Measurements from ENCODE around the gene FLACC1.
"Not testable (repeated sequence)": the region's sequence is repeated elsewhere in the genome, so short reads cannot be mapped to it uniquely, and the experiment has no call there.

Gene FLACC1

DNA sequence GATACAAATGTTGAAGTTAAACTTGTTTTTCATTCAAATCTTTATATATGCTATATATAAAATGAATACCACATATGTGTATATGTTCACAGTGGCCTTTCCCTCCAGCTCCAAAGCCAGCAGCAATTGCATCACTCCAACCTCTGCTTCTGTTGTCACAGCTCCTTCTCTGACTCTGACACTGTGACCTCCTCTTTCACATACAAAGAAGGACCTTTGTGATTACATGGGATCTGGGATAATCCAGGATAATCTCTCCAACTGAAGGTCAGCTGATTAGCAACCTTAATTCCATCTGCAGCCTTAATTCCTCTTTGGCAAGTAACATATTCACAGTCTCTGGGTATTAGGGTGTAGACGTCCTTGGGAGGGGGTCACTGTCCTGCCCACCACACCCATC lies 8.4 kb downstream of the FLACC1 start:
- DNase-seq (ENCODE audit: low read depth in 2 of 2): no peak

DNA sequence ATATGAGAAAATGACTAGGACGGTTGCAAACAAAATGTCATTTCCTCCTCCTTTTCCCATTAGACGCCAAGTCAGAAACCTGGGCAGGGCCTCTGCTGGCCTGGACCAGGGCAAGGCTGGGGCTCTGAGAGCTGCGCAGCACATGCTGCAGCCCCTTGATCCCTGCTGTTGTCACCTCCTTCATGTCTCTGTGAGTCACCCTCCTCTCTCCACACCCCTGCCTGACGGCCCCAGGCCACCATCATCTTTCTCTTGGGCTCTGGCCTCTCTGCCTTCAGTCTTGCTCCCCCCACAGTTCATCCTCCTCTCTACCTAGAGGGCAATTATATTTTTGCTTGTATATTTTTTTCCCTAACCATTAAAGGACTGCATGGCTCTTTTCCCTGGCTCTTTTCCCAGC lies 10.0 kb downstream of the FLACC1 start:
- DNase-seq (ENCODE audit: low read depth in 2 of 2): no peak

DNA sequence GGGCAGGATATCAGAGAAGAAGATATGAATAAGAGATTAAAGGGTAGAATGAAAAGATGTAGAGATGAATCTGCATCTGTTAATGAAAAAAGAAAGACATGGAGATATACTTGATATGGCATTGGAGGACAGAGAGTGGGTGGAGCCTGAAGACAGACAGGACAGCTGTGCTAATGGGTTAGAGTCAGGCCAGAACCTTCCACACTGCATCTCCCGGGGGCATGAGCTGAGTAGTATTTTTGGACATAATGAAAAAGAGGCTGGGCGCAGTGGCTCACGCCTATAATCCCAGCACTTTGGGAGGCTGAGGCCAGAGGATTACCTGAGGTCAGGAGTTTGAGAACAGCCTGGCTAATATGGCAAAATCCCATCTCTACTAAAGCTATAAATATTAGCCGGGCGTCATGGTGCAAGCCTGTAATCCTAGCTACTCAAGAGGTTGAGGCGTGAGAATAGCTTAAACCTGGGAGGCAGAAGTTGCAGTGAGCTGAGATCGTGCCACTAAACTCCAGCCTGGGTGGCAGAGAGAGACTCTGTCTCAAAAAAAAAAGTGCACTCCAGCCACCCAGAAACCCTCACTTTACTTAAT lies 11.4 kb downstream of the FLACC1 start:
- no peak for DNase-seq (ENCODE audit: low read depth in 2 of 2)

DNA sequence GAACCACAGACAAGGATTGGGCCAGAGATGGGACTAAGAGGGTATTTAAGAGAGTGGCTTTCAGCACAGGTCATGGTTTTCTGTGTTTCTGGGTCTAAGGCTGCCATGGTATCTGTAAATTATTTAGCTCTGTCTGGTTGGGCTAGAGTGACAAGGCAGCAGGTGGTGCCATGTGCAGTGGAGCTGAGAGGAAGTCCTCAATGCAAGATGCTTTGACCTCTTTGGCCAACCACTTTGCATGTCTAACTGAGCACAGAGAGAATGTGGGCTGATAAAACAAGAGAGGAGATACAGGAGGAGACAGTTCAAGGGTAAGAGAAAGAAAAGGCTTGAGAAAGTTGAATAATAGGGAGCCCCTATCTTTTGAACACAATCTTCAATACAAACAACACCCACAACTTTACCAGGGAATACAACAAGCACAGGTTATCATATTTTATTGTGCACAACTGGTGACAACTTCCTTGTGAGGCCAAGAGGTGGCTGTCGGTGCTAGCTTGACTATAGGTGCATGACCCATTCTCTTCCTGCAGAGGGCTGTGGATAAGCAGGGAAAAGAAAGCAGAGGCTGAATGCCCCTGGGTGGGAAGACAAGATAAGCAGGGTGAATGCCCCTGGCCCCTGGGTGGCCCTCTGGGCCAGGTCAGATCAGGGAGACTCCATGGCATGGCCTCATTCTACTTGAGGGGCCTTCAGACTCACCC lies 12.3 kb downstream of the FLACC1 start:
- no peak for DNase-seq (ENCODE audit: low read depth in 2 of 2)

DNA sequence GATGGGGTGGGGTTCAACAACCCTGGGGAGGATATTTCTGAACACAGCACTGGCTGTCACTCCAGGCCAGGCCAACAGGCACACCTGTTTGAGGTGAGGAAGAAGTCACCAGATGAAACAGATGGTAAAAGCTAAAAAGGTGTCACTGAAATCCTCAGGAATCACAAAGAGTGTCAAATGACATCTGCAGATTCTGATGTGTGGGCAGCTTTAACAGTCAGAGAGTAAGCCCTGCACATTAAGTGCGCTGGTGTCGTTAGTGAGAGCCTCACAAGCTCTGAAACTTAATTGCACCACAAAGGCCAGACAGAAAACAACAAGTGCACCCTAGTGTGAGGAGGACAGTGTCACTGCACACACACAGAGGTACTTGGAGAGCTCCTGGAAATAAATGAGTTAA lies 13.6 kb downstream of the FLACC1 start:
- no peak for DNase-seq (ENCODE audit: low read depth in 2 of 2)

DNA sequence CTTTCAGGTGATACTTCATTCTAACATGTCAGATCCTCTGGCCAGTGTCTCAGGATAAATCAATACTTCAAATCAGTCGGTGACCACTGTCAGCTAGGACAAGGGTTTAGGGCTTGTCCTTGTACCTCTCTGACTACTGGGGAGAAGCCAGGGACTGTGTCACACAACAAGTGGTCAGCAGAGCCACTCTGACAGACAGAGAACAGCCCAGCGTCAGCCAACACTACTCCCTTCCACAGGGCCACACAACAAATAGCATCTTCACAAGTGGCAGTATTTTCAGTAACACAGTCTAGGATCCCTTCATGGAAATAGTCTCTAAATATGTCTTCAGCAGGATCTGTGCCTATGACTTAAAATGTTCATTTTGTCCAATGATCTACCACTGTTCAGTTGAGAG lies 14.2 kb downstream of the FLACC1 start:
- DNase-seq (ENCODE audit: low read depth in 2 of 2): no peak

DNA sequence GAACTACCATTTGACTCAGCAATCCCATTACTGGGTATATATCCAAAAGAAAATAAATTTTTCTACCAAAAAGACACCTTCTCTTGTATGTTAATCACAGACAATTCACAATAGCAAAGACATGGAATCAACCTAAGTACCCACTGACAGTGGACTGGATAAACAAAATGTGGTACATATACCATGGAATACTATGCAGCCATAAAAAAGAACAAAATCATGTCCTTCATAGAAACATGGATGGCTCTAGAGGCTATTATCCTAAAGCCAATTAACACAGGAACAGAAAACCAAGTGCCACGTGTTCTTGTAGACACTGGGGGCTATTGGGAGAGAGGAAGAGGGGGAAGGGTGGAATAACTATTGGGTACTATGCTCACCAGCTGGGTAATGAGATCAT lies 27.7 kb downstream of the FLACC1 start:
- no peak for DNase-seq (ENCODE audit: low read depth in 2 of 2)

DNA sequence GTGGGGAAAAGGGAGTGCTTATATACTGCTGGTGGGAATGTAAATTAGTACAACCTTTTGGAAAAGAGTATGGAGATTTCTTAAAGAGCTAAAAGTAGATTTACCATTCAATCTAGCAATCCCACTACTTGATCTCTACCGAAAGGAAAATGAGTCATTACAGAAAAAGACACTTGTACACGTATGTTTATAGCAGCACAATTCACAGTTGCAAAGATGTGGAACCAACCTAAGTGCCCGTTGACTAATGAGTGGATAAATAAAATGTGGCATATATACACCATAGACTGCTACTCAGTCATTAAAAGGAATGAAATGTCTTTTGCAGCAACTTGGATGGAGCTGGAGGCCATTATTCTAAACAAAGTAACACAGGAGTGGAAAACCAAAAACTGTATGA lies 29.5 kb downstream of the FLACC1 start:
- no peak for DNase-seq (ENCODE audit: low read depth in 2 of 2)

DNA sequence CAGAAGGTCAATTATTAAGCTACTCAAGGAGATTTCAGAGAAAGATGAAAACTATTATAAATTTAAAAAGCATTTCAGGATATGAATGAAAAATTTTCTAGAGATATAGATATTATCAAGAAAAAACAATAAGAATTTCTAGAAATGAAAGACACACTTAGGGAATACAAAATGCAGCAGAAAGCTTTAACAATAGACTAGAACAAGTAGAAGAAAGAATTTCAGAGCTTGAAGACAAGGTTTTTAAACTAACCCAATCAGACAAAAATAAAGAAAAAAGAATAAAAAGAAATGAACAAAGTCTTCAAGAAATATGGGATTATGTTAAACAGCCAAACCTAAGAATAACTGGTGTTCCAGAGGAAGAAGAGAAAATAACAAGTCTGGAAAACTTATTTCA lies 34.4 kb downstream of the FLACC1 start:
- DNase-seq (ENCODE audit: low read depth in 2 of 2): no peak

DNA sequence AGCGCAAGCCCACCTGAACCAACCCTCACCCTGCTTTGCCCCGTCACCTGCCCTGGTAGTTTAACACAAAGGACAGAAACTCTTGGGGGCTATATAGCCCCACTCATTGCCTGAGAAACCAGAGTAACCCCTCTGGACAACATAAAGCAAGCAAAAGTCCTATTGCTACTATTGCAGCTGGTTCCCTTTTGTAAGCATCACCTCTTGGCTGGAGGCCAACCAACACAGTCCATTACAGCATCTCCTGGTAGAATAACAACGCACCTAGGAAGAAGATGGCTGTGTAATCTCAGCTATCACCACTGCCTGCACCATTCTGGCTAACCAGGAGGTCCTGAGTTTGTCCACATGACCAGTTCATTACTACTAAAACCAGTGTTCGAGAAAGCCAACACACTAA lies 36.4 kb downstream of the FLACC1 start:
- DNase-seq (ENCODE audit: low read depth in 2 of 2): no peak

DNA sequence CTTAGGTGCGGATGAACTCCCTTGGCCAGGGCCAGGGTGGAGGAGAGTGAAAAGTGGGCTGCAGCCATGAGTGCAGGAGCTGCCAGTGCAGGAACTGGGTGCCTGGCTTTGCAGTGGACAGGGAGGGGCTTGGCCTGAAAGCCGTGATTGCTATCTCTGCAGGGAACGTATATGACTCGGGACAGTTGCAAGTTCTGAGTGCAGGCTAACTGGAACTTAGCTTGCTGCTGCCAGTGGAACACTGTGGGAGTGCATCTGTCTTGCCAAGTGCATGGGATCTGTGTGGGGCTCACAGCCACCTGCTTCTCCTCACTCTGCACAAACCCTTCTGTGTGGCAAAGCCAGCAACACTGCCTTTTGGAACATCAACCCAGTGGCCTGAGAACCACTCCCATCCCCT lies 36.9 kb downstream of the FLACC1 start:
- no peak for DNase-seq (ENCODE audit: low read depth in 2 of 2)

DNA sequence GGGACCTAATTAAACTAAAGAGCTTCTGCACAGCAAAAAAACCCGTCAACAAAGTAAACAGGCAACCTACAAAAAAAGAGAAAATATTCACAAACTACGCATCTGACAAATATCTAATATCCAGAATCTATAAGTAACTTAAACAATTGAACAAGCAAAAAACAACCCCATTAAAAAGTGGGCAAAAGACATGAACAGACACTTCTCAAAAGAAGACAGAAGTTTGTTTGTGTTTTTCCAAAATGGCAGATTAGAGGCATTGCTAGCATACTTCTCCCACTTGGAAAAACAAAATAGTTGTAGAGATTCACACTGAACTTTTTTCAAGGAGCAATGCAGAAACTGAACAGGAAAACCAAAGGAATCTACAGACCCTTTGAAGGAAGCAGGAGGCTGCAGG lies 37.6 kb downstream of the FLACC1 start:
- no peak for DNase-seq (ENCODE audit: low read depth in 2 of 2)

DNA sequence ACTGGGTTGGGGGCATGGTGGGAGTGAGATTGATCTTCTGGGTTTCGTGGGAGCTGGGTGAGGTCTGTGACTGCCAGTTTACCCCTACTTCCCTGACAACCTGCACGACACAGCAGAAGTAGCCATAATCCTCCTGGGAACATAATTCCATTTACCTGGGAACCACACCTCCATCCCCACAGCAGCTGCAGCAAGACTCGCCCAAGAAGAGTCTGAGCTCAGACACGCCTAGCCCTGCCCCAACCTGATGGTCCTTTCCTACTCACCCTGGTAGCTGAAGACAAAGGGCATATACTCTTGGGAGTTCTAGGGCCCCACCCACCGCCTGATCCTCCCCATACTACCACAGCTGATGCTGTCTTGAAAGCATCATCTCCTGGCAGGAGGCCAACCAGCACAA lies 43.8 kb downstream of the FLACC1 start:
- no peak for DNase-seq (ENCODE audit: low read depth in 2 of 2)

DNA sequence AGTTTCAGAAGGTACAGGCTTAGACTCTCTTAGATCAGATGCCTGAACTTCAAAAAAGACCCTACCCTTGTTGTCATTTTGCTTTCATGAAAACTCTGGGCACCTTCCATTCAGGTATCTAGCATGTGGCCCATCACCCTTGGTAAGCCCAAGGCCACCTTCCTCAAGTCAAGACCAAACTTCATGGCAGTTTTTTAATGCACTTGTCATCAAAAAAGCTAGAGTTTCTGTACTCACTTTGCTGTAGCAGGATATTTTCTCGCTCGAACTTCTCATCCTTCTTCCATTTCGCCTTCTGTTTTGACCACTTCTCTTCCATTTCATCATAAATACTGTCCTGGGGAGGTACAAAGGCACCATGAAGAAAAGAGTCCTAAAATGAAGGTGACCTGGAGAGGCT lies 48.2 kb downstream of the FLACC1 start:
- DNase-seq (ENCODE audit: low read depth in 2 of 2): no peak

DNA sequence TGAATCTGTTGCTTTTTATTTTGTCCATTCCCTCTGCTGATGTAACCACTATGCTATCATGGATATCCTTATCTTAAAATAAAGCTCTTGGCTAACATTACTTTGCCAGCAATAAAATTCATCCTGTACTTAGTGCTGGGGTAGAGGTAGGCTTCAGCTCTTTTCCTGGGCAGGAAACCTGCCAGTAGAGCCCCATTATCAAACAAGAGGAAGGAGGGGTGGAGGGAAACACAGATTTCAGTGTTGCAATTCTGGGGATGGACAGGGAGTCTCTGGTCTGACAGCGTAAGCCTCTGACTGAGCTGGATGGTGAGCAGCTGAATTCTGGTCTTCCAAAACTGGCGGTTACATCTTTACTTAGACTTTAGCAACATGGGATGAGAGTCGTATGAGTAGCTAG lies 49.3 kb downstream of the FLACC1 start:
- no peak for DNase-seq (ENCODE audit: low read depth in 2 of 2)

DNA sequence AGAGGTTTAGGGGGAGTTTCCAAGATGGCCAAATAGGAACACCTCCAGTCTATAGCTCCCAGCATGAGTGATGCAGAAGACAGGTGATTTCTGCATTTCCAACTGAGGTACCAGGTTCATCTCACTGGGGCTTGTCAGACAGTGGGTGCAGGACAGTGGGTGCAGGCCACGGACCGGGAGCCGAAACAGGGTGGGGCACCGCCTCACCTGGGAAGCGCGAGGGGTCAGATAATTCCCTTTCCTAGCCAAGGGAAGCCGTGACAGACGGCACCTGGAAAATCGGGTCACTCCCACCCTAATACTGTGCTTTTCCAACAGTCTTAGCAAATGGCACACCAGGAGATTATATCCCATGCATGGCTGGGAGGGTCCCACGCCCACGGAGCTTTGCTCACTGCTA lies 57.2 kb downstream of the FLACC1 start:
- DNase-seq (ENCODE audit: low read depth in 2 of 2): not testable (repeated sequence)

DNA sequence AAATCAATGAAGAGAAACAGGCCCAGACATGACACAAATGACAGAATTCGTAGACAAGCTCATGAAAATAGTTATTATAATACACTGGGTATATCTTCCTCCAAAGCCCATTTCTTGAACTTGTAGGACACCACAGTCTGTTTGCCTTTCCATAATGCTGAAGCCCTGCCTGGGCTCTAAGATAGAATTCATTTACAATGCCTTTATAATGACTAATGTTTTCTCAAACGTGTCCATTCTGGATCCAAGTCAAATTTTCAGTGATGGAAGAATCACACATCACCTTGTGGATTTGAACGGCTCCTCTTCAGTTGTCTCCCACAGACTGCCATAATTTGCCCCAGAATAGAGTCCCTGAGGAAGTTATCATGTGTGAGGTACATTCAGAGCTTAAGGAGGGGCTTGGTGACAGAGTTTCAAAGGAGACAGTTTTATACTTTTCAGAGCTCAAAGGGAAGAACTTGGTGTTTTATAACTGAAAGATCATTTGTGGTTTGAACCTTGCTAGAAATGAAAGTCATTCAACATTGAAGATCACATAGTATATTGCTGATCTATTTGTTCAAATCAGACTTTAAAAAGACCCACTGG lies 58.6 kb downstream of the FLACC1 start:
- DNase-seq (ENCODE audit: low read depth in 2 of 2): no peak

DNA sequence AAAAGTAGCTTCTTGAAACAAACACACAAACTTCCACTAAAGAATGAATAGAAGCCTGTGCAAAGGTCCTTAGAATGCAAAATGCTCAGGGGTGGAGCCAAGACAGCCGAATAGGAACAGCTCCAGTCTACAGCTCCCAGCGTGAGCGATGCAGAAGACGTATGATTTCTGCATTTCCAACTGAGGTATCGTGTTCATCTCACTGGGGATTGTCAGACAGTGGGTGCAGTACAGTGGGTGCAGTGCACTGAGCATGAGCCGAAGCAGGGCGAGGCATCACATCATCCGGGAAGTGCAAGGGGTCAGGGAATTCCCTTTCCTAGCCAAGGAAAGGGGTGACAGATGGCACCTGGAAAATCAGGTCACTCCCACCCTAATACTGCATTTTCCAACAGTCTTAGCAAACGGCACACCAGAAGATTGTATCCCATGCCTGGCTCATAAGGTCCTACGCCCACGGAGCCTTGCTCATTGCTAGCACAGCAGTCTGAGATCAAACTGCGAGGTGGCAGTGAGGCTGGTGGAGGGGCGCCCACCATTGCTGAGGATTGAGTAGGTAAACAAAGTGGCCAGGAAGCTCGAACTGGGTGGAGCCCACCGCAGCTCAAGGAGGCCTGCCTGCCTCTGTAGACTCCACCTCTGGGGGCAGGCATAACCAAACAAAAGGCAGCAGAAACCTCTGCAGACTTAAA lies 66.5 kb downstream of the FLACC1 start:
- not testable (repeated sequence) for DNase-seq (ENCODE audit: low read depth in 2 of 2)

DNA sequence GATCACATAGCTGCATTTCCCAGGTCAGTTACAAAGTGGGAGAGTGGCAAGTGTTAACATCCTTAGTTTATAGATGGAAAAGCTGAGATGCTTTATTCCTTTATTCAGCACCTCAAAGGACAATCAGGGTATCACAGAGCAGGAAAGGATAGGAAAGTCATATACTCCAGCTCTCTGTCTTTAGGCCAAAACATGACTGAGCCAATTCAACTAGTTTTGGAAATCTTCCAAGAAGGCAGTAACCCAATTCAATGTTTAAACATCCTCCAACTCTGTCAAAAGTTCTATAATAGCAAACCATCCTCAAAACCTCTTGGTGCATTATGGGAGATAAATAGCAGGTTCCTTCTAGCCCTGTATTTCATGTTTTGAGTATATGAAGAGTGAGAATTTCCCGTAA lies 71.6 kb downstream of the FLACC1 start:
- DNase-seq (ENCODE audit: low read depth in 2 of 2): no peak

DNA sequence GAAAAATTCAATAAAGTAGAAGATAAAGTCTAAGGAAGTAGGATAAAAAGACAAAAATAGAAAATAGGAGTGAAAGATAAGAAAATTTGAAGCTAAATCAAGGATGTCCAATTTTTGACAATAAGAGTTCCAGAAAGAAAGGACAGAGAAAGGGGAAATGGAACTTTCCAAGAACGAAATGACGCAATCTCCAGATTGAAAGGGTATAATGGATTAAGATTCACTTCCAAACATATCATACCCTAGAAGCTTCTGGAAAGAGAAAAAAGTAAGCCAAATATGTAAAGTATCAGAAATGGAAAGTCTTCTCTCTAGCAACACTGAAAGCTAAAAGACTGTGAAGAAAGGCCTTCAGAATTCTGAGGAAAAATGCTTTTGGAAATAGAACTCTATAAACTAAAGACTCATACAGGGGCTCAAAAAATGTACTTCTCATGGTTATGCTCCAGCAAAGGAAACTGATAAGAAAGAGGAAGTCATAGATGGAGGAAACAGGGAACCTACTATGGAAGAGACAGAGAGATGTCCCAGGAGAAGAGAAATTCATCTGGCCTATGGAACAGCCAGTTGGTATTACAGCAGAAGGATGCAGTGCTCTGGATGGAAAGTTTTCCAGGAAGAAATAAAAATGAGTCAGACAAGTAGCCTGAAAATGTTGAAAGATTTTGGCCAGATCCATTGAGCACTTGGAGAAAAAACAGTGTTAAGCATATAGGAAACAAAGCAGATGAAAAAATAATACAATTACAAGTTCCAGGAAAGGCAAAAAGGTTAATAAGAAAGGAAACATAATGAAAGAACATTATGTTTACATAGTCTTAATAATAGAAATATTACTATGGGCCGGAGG lies 76.7 kb downstream of the FLACC1 start:
- no peak for DNase-seq (ENCODE audit: low read depth in 2 of 2)

DNA sequence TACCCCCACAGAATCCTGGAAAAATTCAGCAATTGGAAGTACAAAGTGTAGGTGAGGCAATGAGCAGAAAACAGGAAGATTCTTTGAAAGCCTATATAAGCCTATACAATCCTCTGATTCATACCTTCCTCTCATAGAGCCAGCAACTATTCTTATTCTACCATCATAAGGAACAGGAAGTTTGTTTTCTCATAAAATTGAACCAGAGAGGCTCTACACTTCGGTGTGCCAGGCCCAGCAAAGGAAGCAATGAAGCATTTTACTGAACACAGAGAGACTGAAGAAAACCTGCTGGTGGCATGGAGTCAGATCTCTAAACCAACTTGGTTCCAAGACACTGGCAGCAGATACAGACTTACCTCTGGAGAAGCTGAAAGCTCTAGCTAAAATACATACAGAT lies 78.1 kb downstream of the FLACC1 start:
- no peak for DNase-seq (ENCODE audit: low read depth in 2 of 2)

DNA sequence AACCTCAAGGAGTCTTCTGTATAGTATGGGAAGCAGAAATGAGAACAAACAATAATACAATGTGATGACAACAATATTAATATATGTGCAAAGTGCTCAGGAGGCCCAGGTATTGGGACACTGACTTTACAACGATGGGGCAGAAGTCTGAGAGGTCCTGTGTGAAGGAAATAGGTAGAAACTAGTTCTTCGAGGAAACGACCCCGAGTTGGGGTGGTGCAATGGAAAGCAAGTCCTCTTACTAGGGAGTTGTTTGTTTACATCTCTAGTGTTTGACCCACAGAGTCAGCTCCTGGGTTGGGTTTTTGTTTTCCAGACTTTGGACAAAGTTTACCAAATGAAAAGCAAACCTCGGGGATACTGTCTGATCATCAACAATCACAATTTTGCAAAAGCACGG lies 80.6 kb downstream of the FLACC1 start:
- no peak for DNase-seq (ENCODE audit: low read depth in 2 of 2)
